Fibroblast of lung (primary cell): Measurements from ENCODE around the gene SLC22A12. TPM values are rescaled to one million over a fixed set of nuclear protein-coding genes. Genes with fewer than 3 reads are reported as not detected.

ENCODE experiments used
- DNase-seq, 2 donors: peaks; one replicate each; pipeline versions ENCODE4 v3.0.0 to v3.0.0-alpha.2; 2010; ENCODE audit warnings: low read depth in 2 of 2
- H2AFZ ChIP-seq: 2 replicates; pipeline ENCODE4 v1.5.1; 2012; ENCODE audit warnings: low read length, control low read depth, inconsistent platforms
- H3K27ac ChIP-seq: 2 replicates; pipeline ENCODE4 v1.5.1; 2011; ENCODE audit warnings: low read length, control low read depth; ENCODE audit not compliant: insufficient read depth
- H3K27me3 ChIP-seq: 2 replicates; pipeline ENCODE4 v1.5.1; 2011; ENCODE audit warnings: mild to moderate bottlenecking, low read length; ENCODE audit not compliant: control insufficient read depth, insufficient read depth
- H3K36me3 ChIP-seq: 2 replicates; pipeline ENCODE4 v1.5.1; 2011; ENCODE audit warnings: low read length; ENCODE audit not compliant: control insufficient read depth, insufficient read depth
- H3K4me1 ChIP-seq: 2 replicates; pipeline ENCODE4 v1.5.1; 2011; ENCODE audit warnings: low read length; ENCODE audit not compliant: control insufficient read depth, insufficient read depth; ENCODE audit errors: extremely low read depth
- H3K4me2 ChIP-seq: 2 replicates; pipeline ENCODE4 v1.5.1; 2011; ENCODE audit warnings: low read length, control low read depth; ENCODE audit not compliant: insufficient read depth; ENCODE audit errors: extremely low read depth
- H3K4me3 ChIP-seq, 4 experiments: fragments of 200-600 bp in 1 of 4; sonication (generic) in 1 of 4; replicated peaks in 1 of 4; 2 replicates each; pipeline ENCODE4 v1.5.1; 2011 to 2016; ENCODE audit warnings: low read length in 4 of 4, low read depth in 3 of 4, mild to moderate bottlenecking in 3 of 4, control low read depth in 2 of 4, inconsistent platforms in 1 of 4, mixed read lengths in 1 of 4; ENCODE audit not compliant: insufficient read depth in 1 of 4; ENCODE audit errors: control extremely low read depth in 1 of 4
- H3K79me2 ChIP-seq: 2 replicates; pipeline ENCODE4 v1.5.1; 2012; ENCODE audit warnings: mild to moderate bottlenecking, low read length, inconsistent platforms; ENCODE audit not compliant: control insufficient read depth, insufficient read depth
- H3K9ac ChIP-seq: 2 replicates; pipeline ENCODE4 v1.5.1; 2011; ENCODE audit warnings: mild to moderate bottlenecking, low read length, control low read depth; ENCODE audit not compliant: insufficient read depth
- H3K9me3 ChIP-seq: 2 replicates; pipeline ENCODE4 v1.5.1; 2012; ENCODE audit warnings: low read depth, low read length; ENCODE audit not compliant: control insufficient read depth, insufficient read depth
- H4K20me1 ChIP-seq: 2 replicates; pipeline ENCODE4 v1.5.1; 2011; ENCODE audit warnings: low read length; ENCODE audit not compliant: control insufficient read depth, insufficient read depth; ENCODE audit errors: extremely low read depth
- CTCF ChIP-seq, 2 donors: IDR thresholded peaks in 1 of 2; conservative IDR thresholded peaks in 1 of 2; 1 replicate in 1 of 2; 2 replicates in 1 of 2; pipeline ENCODE4 v1.5.1; 2011 to 2012; ENCODE audit warnings: low read length in 2 of 2, control low read depth in 1 of 2, inconsistent platforms in 1 of 2, low read depth in 1 of 2, mild to moderate bottlenecking in 1 of 2
- EZH2 ChIP-seq: IDR thresholded peaks from 2 replicates; pipeline ENCODE4 v1.5.1; 2012; ENCODE audit warnings: low read length, control low read depth, mild to moderate bottlenecking; ENCODE audit errors: missing control alignments
- polyA plus RNA-seq, 2 donors: library from polyadenylated mRNA; depleted of rRNA in 1 of 2; stranded (reverse) in 1 of 2; unstranded in 1 of 2; fragments of >200 nt; gene quantifications; 2 replicates each; pipeline ENCODE4 v1.2.1, GENCODE V29; 2011 to 2012; ENCODE audit warnings: missing spikeins in 1 of 2
- total RNA-seq: library from RNA; depleted of rRNA; stranded (reverse); fragments of >200 nt; gene quantifications from 2 replicates; pipeline ENCODE4 v1.2.1, GENCODE V29; 2014

SLC22A12 gene
- total and polyA plus RNA-seq, 2 donors (not counting 1 experiment from before 2014, with no cell fraction given) = not detected

- no peak overlapping the region for H3K4me2 ChIP-seq
- H3K4me1 ChIP-seq = no peaks in the 10 kb centered on the region
- H3K4me3 ChIP-seq = no peak overlapping the region
- TF ChIP-seq CTCF (conservative IDR thresholded peaks at IDR 0.05 in 1 of 2, IDR thresholded peaks at IDR 0.05 in 1 of 2; ENCODE audit: low read depth in 1 of 2, low read length in 2 of 2) = no peak
- no peak for TF ChIP-seq EZH2
- no peaks in the 10 kb centered on the region for H3K79me2 ChIP-seq
- H3K36me3 ChIP-seq = no peaks in the 10 kb centered on the region
- no peaks in the 10 kb centered on the region for H3K9me3 ChIP-seq
- no peak overlapping the region for H3K9ac ChIP-seq
- no peak for DNase-seq
- peaks cover 4% of the 10 kb centered on the region for H3K27me3 ChIP-seq
- no peaks in the 10 kb centered on the region for H4K20me1 ChIP-seq
- no peak overlapping the region for H2AFZ ChIP-seq
- H3K27ac ChIP-seq = no peak overlapping the region
Measured at GRCh38 chr11:64611869-64612646, 21.0 kb downstream of the SLC22A12 start.

GRCh38 chr11:64613648-64614047 lies 22.6 kb downstream of the SLC22A12 start:
- no peak overlapping the region for H3K4me2 ChIP-seq
- no peaks in the 10 kb centered on the region for H3K79me2 ChIP-seq
- H3K9me3 ChIP-seq = no peaks in the 10 kb centered on the region
- peaks cover 2% of the 10 kb centered on the region for H3K27me3 ChIP-seq
- no peak overlapping the region for H3K9ac ChIP-seq
- H3K4me3 ChIP-seq = no peak overlapping the region
- H3K27ac ChIP-seq = no peak overlapping the region
- H3K4me1 ChIP-seq = no peaks in the 10 kb centered on the region
- no peak overlapping the region for H2AFZ ChIP-seq
- H3K36me3 ChIP-seq = no peaks in the 10 kb centered on the region
- no peak for DNase-seq
- H4K20me1 ChIP-seq = no peaks in the 10 kb centered on the region
- TF ChIP-seq CTCF (conservative IDR thresholded peaks at IDR 0.05 in 1 of 2, IDR thresholded peaks at IDR 0.05 in 1 of 2; ENCODE audit: low read depth in 1 of 2, low read length in 2 of 2) = no peak
- no peak for TF ChIP-seq EZH2

- no peaks in the 10 kb centered on the region for H3K79me2 ChIP-seq
- no peaks in the 10 kb centered on the region for H3K4me1 ChIP-seq
- no peak for TF ChIP-seq CTCF (conservative IDR thresholded peaks at IDR 0.05 in 1 of 2, IDR thresholded peaks at IDR 0.05 in 1 of 2; ENCODE audit: low read depth in 1 of 2, low read length in 2 of 2)
- no peak for TF ChIP-seq EZH2
- no peak overlapping the region for H3K4me2 ChIP-seq
- H3K4me3 ChIP-seq = no peak overlapping the region
- H3K27me3 ChIP-seq = peaks cover 2% of the 10 kb centered on the region
- no peaks in the 10 kb centered on the region for H3K36me3 ChIP-seq
- no peak for DNase-seq
- no peaks in the 10 kb centered on the region for H3K9me3 ChIP-seq
- H3K27ac ChIP-seq = no peak overlapping the region
- H4K20me1 ChIP-seq = no peaks in the 10 kb centered on the region
- no peak overlapping the region for H2AFZ ChIP-seq
- no peak overlapping the region for H3K9ac ChIP-seq
Measured at GRCh38 chr11:64614917-64615316, 23.9 kb downstream of the SLC22A12 start.
